Spinal cord (tissue), 10 donors: Measurements from ENCODE around the gene PLA2G5. TPM values are rescaled to one million over a fixed set of nuclear protein-coding genes. Genes with fewer than 3 reads are reported as not detected.

Source experiments
- DNase-seq, 6 donors: peaks; one replicate each; pipeline versions ENCODE4 v3.0.0 to v3.0.0-alpha.2; 2013 to 2015; ENCODE audit warnings: low spot score in 6 of 6, low read depth in 4 of 6
- H3K27ac ChIP-seq: one replicate; pipeline ENCODE4 v1.5.1; 2013; ENCODE audit warnings: low read depth, low read length, control low read depth
- H3K27me3 ChIP-seq: one replicate; pipeline ENCODE4 v1.6.1; 2013; ENCODE audit warnings: low read length; ENCODE audit not compliant: control insufficient read depth, insufficient read depth
- H3K36me3 ChIP-seq: one replicate; pipeline ENCODE4 v1.6.1; 2013; ENCODE audit warnings: low read length; ENCODE audit not compliant: control insufficient read depth, insufficient read depth
- H3K4me1 ChIP-seq: one replicate; pipeline ENCODE4 v1.6.1; 2013; ENCODE audit warnings: low read length; ENCODE audit not compliant: control insufficient read depth, insufficient read depth
- H3K4me3 ChIP-seq: one replicate; pipeline ENCODE4 v1.5.1; 2013; ENCODE audit warnings: low read depth, low read length, control low read depth
- H3K9me3 ChIP-seq: one replicate; pipeline ENCODE4 v1.6.1; 2013; ENCODE audit warnings: low read length; ENCODE audit not compliant: control insufficient read depth, insufficient read depth
- WGBS: methylation state at CpG from one replicate; pipeline ENCODE4 v1.1.5; 2013; ENCODE audit warnings: missing lambda C conversion rate; ENCODE audit not compliant: insufficient coverage; 5-methylcytosine and 5-hydroxymethylcytosine counted together
- polyA plus RNA-seq, 2 donors: library from polyadenylated mRNA; unstranded; fragments of 120-200 nt; gene quantifications; one replicate each; pipeline ENCODE4 v1.2.1, GENCODE V29; 2013; ENCODE audit not compliant: insufficient read length in 2 of 2
- total RNA-seq, 2 donors: library from RNA; depleted of rRNA in 1 of 2; stranded (reverse); fragments of 120-200 nt in 1 of 2; fragments of >200 nt in 1 of 2; gene quantifications; one replicate each; pipeline versions ENCODE4 v1.2.3 to v1.2.4, GENCODE V29; 2013 to 2014
- donor health status: healthy.

Gene PLA2G5
- total and polyA plus RNA-seq, 4 donors: 1.9 to 3.2 (median 2.6) TPM

DNA sequence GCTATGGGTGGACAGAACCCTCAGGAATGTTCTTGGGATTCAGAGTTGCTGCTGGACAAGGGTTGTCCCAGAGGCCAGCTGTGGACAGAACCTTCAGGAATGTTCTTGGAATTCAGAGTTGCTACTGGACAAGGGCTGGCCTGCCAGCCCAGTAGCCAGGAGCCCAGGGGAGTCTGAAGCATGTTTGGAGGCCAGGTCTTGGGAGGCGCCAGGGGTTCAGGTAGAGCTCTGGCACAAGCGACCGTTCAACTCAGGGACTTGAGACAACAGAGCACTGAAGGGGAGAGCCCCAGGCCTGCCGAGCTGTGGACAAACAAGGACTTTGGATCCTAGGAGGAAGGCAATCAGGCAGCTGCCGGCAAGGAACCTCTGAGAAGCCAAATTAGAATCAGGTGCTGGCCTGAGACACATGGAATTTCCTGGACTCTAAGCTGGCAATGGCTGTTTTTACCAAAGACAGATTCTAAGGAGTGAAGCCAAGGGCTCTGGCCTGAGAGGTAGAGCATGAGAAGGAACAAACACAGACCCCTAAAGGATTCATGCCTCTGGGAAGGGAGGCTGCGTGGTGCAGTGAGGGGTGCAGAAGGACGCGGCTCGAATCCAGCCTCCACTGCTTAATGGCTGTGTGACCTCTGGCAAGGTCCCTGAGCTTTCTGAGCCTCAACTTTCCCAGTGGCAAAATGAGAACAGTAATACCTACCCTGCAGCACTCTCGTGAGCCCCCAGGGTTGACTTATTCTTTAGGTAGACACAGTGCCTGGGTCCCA lies 13.4 kb downstream of the PLA2G5 start:
- H3K27ac ChIP-seq: no peak overlapping the region
- 93% methylated on average over 9 of the region's 10 CpGs for WGBS
- H3K4me3 ChIP-seq: no peak overlapping the region
- no peak for DNase-seq
- H3K36me3 ChIP-seq: no peaks in the 10 kb centered on the region
- peaks cover 11% of the 10 kb centered on the region for H3K4me1 ChIP-seq
- H3K9me3 ChIP-seq: no peaks in the 10 kb centered on the region
- no peaks in the 10 kb centered on the region for H3K27me3 ChIP-seq

GRCh38 chr1:20086800-20087199 lies 16.8 kb downstream of the PLA2G5 start:
- Histone ChIP-seq H3K4me3 (no peak overlapping the region), H3K4me1 (no peaks in the 10 kb centered on the region), H3K27me3 (no peaks in the 10 kb centered on the region), H3K36me3 (no peaks in the 10 kb centered on the region), H3K27ac (no peak overlapping the region), H3K9me3 (no peaks in the 10 kb centered on the region)
- WGBS: no CpG with 5 or more reads among the region's 1 CpG
- no peak for DNase-seq

- no peaks in the 10 kb centered on the region for H3K9me3 ChIP-seq
- no peaks in the 10 kb centered on the region for H3K4me1 ChIP-seq
- no peak overlapping the region for H3K27ac ChIP-seq
- no peaks in the 10 kb centered on the region for H3K27me3 ChIP-seq
- no peak overlapping the region for H3K4me3 ChIP-seq
- 74% methylated on average over 4 of the region's 4 CpGs for WGBS
- DNase-seq: no peak
- H3K36me3 ChIP-seq: no peaks in the 10 kb centered on the region
Measured at GRCh38 chr1:20087668-20088067, 17.7 kb downstream of the PLA2G5 start.

GRCh38 chr1:20089328-20090077 lies 19.5 kb downstream of the PLA2G5 start:
- 93% methylated on average over 12 of the region's 19 CpGs for WGBS
- H3K27ac ChIP-seq: no peak overlapping the region
- no peaks in the 10 kb centered on the region for H3K4me1 ChIP-seq
- H3K36me3 ChIP-seq: no peaks in the 10 kb centered on the region
- H3K9me3 ChIP-seq: no peaks in the 10 kb centered on the region
- DNase-seq: no peak
- no peaks in the 10 kb centered on the region for H3K27me3 ChIP-seq
- no peak overlapping the region for H3K4me3 ChIP-seq

DNA sequence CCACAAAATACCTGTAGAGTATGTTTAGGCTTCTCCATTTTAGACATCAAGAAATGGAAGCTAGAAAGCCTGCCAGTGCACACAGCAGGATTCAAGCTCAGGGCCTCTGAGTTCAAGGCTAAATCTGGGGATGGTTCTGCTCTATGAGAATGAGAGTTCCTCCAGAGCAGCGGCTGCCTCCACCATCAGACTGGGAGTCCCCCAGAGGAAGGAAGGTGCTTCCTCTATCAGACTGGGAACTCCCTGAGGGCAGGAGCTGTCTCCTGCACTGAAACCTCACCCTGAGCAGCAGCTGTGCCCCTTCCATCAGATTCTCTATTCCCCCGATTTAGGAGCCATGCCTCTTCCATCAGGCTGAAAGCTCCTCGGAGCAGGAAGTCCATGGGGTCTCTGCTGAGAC lies 20.1 kb downstream of the PLA2G5 start:
- Histone ChIP-seq H3K27me3 (no peaks in the 10 kb centered on the region), H3K4me1 (no peaks in the 10 kb centered on the region), H3K4me3 (no peak overlapping the region), H3K36me3 (no peaks in the 10 kb centered on the region), H3K9me3 (no peaks in the 10 kb centered on the region), H3K27ac (no peak overlapping the region)
- DNase-seq: no peak
- 100% methylated on average over 2 of the region's 3 CpGs for WGBS

- no peak for DNase-seq
- Histone ChIP-seq H3K27me3 (no peaks in the 10 kb centered on the region), H3K4me1 (no peaks in the 10 kb centered on the region), H3K9me3 (no peaks in the 10 kb centered on the region), H3K27ac (no peak overlapping the region), H3K4me3 (no peak overlapping the region), H3K36me3 (no peaks in the 10 kb centered on the region)
- WGBS: 88% methylated on average over 6 of the region's 6 CpGs
Measured at GRCh38 chr1:20090641-20091040, 20.6 kb downstream of the PLA2G5 start.

- Histone ChIP-seq H3K9me3 (no peaks in the 10 kb centered on the region), H3K36me3 (no peaks in the 10 kb centered on the region), H3K4me3 (no peak overlapping the region), H3K4me1 (no peaks in the 10 kb centered on the region), H3K27ac (no peak overlapping the region), H3K27me3 (no peaks in the 10 kb centered on the region)
- no peak for DNase-seq
- 93% methylated on average over 5 of the region's 5 CpGs for WGBS
Measured at GRCh38 chr1:20093303-20093702, 23.3 kb downstream of the PLA2G5 start.

DNA sequence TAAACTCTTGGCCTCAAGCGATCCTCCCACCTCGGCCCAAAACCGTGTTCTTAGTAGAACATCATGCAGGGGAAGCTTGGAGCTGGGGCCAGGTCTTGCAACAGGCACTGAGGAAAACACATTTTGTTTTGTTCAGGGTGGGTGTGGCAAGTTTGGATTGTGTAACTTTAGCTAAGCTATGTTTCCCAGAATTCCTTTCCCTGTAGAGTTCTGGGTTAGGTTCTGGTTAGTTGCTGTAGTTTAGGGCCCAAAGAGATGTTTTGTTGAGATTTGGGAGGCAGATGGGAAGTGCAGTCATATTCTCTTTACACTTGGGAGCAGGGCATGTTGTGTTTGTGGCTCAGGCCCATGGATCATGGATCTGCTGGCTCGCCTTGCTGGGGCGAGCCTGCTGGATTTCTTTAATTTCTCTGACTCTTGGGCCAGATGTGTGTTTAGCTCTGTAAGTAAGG lies 24.0 kb downstream of the PLA2G5 start:
- H3K27ac ChIP-seq: no peak overlapping the region
- no peak for DNase-seq
- no peaks in the 10 kb centered on the region for H3K36me3 ChIP-seq
- no peaks in the 10 kb centered on the region for H3K27me3 ChIP-seq
- no peaks in the 10 kb centered on the region for H3K4me1 ChIP-seq
- no peaks in the 10 kb centered on the region for H3K9me3 ChIP-seq
- H3K4me3 ChIP-seq: no peak overlapping the region
- 87% methylated on average over 4 of the region's 5 CpGs for WGBS

GRCh38 chr1:20095564-20096434 lies 25.8 kb downstream of the PLA2G5 start:
- no peak for DNase-seq
- H3K27me3 ChIP-seq: no peaks in the 10 kb centered on the region
- no peaks in the 10 kb centered on the region for H3K9me3 ChIP-seq
- H3K4me1 ChIP-seq: no peaks in the 10 kb centered on the region
- H3K4me3 ChIP-seq: no peak overlapping the region
- 87% methylated on average over 3 of the region's 5 CpGs for WGBS
- H3K27ac ChIP-seq: no peak overlapping the region
- H3K36me3 ChIP-seq: no peaks in the 10 kb centered on the region
